ENCODE data around the gene PTH2.
"Not testable (repeated sequence)": the region's sequence is repeated elsewhere in the genome, so short reads cannot be mapped to it uniquely, and the experiment has no call there.

The PTH2 gene

DNA sequence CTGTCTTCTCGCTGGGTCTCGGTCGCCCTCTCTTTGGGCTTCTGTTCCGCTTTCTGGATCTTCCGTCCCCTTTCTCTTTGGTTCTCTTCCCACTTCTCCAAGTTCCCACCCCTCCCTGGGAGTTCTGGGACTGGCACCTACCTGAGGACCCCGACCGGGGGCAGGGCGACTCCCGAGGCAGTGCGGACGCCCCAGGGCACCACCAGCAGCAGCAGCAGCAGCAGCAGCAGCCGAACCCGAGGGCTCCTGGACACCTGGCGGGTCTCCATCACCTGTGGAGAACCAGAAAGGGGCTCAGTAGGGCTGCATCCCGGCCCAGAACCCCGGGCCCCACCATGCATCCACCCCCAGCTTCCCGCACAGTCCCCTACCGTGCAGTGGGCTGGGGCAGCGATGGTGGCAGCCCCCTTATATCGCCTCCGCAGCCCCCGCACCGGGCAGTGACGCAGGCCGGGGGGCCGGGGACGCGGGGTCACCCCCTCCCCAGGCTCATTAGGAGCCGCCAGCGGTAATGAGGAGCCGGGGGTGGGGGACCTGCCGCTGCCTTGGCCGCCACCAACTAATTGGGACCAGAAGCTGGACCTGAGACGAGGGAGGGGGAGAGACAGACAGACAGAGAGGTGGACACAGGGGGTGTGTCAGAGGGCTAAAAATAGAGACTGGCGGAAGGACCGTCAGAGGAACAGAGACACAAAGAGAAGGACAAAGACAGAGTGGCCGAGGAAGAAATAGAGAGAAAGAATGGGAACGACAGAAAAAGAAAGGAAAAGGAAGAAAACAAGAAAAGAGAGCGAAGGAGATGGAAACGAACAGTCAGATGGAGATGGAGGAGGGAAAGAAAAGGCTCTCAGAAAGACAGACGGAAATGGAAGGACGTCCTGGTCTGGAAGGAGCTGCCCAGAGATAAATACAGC lies at the start of gene PTH2:
Gene PTH2 (minus strand): TSS at position 371 of the 914 bp plus-strand sequence. CDS start 102 bp downstream, at position 269.
- DNase-seq: no peak

DNA sequence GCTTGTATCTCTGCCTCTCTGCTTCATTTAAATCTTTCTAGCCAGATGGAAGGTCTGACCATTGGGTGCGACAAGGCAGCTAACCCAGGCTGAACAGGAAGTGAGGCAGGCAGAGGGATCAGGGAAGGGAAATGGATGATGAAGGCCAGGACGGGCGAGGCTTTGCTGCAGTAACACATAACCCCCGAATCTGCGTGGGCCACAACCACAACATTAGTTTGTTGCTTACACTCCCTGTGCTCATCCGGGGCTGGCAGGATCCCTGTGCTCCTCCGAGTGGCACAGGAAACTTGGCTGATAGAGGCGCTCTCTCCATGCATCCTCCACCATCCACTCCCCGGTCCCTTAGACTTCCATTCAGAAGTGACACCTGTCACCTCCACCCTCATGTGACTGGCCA lies 49.7 kb upstream of the PTH2 start:
- DNase-seq: no peak

DNA sequence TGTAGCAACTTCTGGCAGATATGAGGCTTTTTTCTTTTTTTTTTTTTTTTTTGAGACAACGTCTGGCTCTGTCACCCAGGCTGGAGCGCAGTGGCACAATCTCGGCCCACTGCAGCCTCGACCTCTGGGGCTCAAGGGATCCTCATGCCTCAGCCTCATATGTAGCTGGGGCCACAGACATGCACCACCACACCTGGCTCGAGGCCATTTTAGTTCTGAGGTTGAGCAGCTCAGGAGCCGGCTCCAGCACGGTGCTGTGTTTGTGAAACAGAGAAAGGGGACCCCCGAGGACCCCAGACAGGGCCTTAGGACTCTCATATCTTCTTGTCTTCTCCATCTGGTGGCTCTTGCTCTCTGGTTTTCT lies 47.4 kb upstream of the PTH2 start:
- no peak for DNase-seq

DNA sequence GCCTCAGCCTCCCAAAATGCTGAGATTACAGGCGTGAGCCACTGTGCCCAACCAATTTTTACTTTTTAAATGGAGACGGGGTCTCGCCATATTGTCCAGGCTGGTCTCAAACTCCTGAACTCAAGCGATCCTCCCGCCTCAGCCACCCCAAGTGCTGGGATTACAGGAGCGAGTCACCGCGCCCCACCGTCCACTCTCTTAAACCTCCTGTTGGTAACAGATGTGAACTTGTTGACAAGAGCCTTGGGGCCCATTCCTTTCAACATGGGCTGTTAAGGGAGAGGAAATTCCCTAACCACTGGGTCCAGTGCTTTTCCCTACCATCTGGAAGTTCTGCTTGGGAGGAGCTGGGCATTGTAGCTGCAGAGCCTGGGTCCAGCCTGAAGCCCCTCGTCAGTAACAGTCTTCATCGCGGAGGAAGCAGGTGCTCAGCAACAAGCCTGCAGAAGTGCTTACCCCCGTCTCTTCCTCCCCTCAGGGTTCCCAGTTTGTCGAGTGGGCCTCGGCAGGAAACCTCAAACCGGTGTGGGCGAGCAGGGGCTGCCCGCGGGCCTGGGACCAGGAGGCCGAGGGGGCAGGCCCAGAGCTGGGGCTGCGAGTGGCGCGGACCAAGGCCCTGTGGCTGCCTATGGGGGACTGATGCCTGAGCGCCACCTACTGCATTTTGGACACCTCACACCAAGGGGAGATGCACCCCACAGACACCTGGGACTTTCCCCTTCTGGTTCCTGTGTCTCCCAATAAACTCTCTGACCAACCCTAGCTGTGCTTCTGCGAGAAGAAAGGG lies 46.8 kb upstream of the PTH2 start:
- no peak for DNase-seq

DNA sequence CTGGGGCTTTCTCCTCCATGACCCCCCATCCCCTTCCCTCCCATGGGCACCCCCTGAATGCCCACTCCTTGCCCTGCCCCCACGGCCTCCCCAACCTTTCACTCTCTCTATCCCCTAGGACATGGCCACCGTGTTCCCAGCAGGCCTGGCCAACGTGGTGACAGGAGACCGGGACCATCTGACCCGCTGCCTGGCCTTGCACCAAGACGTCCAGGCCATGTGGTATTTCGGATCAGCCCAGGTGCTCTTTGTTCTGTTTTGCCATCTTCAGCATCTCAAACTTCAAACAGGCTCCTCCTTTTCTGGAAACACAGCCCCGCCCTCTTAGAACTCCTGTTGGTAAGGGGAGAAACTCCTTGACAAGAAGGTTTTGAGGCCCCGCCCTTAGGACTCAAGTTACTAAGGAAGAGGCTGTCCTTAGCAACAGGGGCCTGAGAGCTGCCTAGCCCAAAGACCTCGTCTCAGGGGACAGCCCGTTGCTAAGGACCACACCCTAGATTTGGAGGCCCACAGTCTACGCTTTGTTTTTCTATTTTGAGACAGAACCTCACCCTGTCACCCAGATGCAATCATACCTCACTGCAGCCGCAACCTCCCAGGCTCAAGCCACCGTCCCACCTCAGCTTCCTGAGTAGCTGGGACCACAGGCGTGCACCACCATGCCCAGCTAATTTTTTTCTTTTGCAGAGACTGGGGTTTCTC lies 45.7 kb upstream of the PTH2 start:
- DNase-seq: peak; percentile 70

DNA sequence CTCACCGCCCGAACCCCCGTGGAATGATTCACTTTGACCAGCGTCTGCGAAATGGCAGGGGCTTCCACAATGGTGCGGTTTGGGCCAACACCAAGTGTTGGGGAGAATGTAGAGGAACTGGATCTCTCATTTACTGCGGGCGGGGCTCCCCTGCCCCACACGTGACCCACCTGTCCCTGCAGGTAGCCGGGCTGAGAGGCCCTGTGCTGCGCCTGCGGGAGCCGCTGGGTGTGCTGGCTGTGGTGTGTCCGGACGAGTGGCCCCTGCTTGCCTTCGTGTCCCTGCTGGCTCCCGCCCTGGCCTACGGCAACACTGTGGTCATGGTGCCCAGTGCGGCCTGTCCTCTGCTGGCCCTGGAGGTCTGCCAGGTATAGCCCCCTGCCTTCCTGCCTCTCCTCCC lies 45.0 kb upstream of the PTH2 start:
- no peak for DNase-seq

DNA sequence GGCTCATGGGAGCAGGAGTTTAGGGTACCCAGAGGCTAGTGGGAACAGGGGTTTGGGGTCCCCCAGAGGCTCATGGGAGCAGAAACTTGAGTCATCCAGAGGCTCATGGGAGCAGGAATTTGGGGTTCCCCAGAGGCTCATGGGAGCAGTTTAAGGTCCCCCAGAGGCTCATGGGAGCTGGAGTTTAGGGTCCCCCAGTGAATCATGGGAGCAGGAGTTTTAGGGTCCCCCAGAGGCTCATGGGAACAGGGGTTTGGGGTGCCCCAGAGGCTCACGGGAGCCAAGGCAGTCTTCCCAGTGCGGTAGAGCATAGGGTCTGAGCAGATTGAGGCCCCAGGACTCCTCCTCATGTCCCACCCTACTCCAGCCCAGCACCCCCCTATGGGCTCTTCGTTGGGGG lies 42.1 kb upstream of the PTH2 start:
- no peak for DNase-seq

DNA sequence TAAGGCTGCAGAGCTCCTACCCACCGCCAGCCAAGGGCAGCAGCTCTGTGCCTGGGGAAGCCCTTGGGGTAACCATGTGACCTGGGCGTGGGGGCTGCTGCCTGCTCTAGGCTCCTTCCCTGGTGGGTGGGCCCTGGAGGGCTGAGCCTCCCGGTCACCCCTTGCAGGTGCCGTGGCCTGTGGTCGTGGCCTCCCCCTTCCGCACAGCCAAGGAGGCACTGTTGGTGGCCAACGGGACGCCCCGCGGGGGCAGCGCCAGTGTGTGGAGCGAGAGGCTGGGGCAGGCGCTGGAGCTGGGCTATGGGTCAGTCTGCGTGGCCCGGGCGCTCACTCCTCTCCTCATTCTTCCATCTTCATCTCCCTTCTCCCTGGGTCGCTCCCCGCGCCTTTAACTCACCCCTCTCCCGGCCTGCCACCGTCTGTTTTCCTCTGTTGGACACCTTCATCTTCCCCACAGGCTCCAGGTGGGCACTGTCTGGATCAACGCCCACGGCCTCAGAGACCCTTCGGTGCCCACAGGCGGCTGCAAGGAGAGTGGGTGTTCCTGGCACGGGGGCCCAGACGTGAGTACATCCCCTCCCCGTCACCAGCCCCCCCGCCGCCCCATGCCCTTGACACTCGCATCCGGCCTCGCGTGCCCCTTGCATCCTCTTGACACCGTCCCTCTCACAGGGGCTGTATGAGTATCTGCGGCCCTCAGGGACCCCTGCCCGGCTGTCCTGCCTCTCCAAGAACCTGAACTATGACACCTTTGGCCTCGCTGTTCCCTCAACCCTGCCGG lies 40.9 kb upstream of the PTH2 start:
- no peak for DNase-seq

- no peak for DNase-seq
Observed at GRCh38 chr19:49462492-49462891, 39.3 kb upstream of the PTH2 start.

- DNase-seq: no peak
Observed at GRCh38 chr19:49461656-49462055, 38.4 kb upstream of the PTH2 start.

DNA sequence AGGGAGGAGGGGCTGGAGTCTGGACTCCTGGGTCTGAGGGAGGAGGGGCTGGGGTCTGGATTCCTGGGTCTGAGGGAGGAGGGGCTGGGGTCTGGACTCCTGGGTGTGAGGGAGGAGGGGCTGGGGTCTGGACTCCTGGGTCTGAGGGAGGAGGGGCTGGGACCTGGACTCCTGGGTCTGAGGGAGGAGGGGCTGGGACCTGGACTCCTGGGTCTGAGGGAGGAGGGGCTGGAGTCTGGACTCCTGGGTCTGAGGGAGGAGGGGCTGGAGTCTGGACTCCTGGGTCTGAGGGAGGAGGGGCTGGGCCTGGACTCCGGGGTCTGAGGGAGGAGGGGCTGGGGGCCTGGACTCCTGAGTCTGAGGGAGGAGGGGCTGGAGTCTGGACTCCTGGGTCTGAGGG lies 37.9 kb upstream of the PTH2 start:
- DNase-seq: not testable (repeated sequence)

GRCh38 chr19:49459388-49459787 lies 36.1 kb upstream of the PTH2 start:
- DNase-seq: no peak

DNA sequence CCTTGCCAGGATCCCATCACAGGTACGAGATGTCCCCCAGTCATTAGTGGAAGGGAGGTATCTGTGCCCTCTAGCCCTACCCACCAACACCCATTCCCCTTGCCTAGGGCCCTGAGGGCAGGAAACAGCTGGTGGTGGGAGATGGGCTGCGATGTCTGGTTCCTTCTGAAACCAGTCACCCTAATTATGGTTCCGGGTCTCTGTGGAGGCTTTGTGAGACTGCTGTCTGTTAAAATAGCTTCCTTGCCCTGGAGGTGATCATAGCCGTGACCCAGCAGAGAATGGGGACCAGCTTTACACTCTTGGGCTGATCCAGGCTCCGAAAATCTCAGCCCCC lies 35.3 kb upstream of the PTH2 start:
- no peak for DNase-seq

DNA sequence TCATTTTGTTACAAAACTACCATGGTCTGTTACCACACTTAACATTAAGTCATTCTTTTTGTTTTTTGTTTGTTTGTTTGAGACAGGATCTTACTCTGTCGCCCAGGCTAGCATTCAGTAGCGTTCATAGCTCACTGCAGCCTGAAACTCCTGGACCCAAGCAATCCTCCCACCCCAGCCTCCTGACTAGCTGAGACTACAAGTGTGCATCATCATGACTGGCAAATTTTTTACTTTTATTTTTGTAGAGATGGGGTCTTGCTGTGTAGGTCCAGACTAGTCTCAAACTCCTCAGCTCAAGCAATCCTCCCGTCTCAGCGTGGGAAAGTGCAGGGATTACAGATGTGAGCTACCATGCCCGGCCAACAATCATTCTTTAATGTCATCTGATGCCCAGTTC lies 33.1 kb upstream of the PTH2 start:
- DNase-seq: no peak

- DNase-seq: no peak
Observed at GRCh38 chr19:49455773-49456172, 32.5 kb upstream of the PTH2 start.

- DNase-seq: no peak
Observed at GRCh38 chr19:49453757-49454240, 30.6 kb upstream of the PTH2 start.

GRCh38 chr19:49453013-49453756 lies 29.9 kb upstream of the PTH2 start, which contains the start of gene ALDH16A1:
Gene ALDH16A1 (plus strand): TSS chr19:49453225. CDS start chr19:49453332, 107 bp downstream.
- peak; percentile 96 for DNase-seq

DNA sequence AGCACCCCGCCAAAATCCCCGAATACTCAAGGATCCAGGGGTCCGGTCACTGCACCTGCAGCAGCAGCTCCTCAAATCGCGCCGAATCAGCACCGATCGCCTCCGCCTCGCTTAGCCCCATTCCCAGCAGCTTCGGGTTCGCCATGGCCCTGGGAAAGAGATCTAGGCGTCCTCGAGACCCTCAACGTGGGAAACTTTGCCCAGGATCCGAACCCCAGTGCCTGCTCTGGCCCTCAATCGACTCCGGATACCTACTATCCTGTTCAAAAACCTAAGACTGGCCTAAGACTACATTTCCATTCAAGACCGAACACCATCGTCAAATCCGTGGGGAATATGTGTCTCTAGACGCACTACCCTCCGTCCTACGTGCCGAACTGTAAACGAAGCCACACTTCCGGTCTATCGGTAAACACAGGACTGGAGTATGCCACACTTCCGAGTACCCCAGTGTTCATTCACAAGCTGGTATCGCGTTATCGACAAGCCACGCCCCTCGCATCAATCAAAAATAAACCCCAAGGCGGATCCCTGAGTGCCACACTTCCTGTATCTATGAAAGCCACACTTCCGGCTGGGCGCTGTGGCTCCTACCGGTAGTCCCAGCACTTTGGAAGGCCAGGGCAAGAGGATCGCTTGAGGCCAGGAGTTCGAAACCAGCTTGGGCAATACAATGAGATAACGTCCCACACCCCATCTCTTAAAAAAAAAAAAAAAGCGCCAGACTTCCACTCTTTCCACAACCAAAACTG lies 28.4 kb upstream of the PTH2 start, which contains the start of gene PIH1D1:
Gene PIH1D1 (minus strand): TSS at position 385 of the 752 bp plus-strand sequence. CDS start 240 bp downstream, at position 145.
- peak; percentile 97 for DNase-seq

DNA sequence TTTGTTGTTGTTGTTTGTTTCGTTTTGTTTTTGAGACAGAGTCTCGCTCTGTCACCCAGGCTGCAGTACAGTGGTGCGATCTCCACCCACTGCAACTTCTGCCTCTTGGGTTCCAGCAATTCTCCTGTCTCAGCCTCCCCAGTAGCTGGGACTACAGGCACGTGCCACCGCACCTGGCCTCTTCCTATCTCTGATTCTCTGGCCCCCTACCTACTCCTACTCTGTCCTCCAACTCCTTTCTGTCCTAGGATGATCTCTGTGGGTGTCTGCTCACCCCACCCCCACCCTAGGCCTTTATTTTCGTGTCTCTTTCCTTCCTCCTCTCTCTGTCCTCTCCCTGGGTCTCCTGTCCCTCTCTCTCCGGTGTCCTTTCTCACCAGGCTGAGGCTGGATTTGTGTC lies 27.2 kb upstream of the PTH2 start:
- no peak for DNase-seq

- DNase-seq: no peak
Observed at GRCh38 chr19:49448432-49448786, 25.2 kb upstream of the PTH2 start.
